CMK (cell line): ENCODE data around the gene SRRM1.
"Not testable (repeated sequence)": the region's sequence is repeated elsewhere in the genome, so short reads cannot be mapped to it uniquely, and the experiment has no call there.

Source experiments
- DNase-seq: peaks from one replicate; pipeline ENCODE4 v3.0.0-alpha.2; 2010; ENCODE audit warnings: low read depth

Gene SRRM1

DNA sequence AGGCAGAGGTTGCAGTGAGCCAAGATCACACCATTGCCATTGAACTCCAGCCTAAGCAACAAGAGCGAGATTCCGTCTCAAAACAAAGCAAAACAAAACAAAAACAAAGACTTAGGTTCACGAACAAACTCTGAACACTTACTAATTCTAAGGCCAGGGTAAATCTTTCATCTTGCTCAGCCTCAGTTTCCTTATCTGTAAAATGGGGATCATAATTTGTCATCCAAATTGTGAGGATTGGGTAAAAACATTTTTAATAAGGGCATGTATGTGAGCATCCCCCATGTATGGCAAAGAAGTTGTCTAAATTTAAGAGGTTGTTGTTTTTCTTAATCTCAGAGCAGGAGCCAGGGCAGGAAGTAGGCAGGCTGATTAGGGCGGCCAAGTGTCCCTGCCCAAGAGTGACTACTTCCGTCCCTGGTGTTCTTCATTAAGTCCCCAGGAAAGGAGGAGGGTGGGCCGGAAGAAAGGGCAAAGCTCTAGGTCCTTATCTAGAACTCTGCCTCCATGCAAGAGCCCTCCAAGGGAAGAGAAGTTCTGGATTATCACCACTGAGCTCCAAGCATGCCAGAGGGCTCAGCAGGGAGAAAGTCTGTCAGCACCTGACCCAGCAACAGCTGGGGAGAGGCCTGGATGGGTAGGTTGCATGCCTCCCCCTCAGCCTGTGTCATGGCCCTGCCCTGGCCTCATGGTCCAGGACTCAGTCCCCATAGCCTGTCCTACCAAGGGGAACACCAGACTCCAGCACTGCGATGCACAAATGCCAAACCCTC is 52.3 kb downstream of the SRRM1 start:
- peak; percentile 86 for DNase-seq

DNA sequence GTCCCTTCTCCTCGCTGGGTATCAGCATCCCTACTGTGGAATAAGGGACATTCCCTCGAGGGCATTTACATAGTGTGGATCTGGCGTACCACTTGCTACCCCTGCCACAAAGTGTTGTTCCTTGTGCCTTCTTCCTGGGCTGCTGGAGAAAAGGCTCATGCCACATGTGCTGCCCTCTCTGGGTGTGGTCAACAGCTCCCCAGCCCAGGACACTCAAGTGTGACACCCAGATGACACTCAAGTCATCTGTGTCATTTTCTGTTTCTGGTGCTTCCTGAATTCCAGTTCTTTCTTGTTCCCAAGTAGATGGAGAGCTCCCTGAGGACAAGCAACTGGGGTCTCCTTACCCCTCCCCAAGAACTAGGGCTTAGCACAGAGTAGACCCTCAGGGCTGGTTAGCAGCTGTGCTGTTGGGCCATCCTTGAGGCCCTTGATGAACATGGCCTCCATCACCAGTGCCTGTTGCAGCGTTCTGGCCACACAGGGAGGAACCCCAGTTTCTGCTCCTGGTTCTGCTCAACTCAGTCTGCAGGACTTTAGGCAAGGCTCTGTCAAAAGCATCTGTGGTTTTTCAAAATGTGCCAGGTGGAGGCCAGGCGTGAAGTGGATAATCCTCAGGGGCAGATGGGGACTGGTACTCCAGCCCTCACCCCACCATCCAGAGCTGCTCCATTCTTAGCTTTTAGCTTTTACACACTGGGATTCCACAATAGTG is 53.1 kb downstream of the SRRM1 start:
- DNase-seq = no peak

DNA sequence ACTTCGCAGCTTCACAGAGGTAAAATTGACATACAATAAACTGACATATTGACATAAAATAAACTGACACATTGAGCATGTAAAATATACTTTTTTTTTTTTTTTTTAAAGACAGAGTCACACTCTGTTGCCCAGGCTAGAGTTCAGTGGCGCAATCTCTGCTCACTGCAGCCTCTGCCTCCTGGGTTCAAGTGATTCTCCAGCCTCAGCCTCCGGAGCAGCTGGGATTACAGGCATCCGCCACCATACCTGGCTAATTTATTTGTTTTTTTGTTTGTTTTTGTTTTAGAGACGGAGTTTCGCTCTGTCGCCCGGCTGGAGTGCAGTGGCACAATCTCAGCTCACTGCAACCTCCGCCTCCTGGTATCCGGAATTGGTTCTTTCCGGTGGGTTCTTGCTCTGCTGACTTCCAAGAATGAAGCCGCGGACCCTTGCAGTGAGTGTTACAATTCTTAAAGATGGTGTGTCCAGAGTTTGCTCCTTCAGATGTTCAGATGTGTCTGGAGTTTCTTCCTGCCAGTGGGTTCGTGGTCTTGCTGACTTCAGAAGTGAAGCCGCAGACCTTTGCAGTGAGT is 53.7 kb downstream of the SRRM1 start:
- no peak for DNase-seq

DNA sequence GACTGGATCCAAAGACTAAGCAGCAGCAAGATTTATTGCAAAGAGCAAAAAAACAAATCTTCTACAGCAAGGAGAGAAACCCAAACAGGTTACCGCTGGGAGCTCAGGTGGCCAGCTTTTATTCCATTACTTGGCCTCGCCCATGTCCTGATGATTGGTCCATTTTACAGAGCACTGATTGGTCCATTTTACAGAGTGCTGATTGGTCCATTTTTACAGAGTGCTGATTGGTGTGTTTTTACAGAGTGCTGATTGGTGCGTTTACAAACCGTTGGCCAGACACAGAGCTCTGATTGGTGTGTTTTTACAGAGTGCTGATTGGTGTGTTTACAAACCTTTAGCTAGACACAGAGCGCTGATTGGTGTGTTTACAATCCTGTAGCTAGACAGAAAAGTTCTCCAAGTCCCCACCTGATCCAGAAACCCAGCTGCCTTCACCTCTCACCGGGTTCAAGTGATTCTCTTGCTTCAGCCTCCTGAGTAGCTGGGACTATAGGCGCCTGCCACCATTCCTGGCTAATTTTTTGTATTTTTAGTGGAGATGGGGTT is 54.4 kb downstream of the SRRM1 start:
- not testable (repeated sequence) for DNase-seq

DNA sequence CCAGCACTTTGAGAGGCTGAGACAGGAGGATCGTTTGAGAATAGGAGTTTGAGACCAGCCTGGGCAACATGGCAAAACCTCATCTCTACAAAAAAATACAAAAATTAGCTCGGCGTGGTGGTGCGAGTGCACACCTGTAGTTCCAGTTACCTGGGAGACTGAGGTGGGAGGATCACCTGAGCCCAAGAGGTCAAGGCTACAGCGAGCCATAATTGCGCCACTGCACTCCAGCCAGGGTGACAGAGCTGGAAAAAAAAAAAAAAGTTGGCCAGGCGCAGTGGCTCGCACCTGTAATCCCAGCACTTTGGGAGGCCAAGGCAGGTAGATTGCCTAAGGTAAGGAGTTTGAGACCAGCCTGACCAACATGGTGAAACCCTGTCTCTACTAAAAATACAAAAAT is 55.2 kb downstream of the SRRM1 start:
- not testable (repeated sequence) for DNase-seq

DNA sequence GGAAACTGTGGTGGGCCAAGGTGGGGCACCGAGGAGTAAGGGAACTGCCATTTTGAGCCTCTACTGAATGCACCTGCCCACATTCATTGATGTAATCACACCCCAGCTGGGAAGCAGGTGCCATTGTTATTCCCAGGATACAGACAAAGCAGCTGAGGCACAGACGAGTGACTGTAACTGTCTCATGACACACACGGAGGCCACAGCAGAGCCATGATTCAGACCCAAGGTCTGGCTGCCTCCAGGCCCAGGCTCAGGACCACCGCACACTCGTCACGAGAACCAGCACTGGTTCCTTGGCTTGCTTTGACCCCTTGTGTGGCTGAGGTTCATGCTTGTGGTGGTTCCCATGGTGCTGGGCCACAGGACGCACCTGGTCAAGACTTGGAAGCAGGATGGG is 56.5 kb downstream of the SRRM1 start:
- DNase-seq = no peak

DNA sequence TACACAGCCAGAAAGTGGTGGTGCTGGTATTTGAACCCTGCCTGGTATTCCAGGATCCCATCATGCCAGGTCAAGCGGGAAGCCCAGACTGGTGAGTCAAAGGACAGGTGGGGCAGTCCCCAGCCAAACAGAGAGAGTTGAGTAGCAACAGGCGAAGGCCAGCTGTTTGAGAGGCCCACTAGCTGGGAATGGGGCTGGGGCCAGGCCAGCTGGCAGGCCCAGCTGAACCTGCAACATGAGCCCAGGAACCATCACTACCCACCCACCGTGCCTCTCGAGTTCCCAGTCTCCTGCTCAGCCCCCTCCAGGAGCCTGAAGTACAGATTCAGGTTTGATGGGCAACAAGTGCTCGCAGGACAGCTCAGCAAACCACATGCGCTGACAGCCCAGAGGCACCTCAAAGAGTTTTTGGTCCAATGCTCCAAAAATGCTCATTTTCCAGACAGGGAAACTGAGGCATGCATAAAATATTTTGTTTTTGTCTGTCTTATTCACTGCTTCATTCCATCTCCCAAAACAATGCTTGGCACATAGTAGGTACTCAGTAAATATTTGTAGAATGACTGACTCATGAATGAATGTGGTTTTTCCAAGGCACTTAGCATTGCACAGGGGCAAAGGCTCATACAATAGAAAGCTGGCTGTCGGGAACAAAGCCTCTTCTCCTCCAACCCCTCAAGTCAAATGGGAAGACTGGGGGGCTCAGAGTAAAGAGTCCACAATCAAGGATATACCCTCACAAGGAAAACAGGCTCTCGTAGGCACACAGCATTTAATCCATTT is 59.6 kb downstream of the SRRM1 start:
- DNase-seq = no peak

DNA sequence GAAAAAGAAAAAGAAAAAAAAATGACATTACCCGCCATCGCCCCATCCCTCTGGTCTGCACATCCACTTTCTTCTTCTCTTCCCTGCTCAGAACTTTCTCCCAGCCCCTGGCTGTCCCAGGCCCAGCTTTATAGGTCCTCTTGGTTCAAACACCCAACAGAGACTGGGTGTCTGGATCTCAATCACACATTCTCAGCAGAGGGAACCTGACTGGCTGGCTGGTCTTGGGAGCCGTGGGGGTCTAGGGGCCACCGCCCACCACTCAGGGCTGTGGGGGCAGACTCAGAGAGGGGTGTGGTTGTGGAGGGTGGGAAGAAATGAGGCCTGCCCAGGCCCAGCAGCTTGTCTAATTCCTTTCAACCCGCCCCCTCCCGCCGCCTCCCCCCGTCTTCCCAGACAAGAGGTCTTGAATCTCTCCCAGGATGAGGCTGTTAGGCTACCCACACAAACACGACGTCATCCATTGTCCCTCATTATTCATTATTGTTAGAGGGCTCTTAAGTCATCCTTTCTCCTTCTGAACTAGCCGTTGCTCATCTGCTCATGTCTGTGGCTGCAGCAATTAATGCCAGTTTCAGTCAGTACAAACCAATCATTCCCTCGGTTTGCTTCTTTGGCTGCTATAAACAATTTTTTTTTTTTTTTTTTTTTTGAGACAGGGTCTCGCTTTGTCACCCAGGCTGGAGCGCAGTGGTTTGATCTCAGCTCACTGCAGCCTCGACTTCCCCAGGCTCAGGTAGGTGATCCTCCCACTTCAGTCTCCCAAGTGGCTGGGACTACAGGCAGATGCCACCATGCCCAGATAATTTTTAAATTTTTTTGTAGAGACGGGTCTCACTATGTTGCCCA is 61.5 kb downstream of the SRRM1 start:
- DNase-seq = no peak

DNA sequence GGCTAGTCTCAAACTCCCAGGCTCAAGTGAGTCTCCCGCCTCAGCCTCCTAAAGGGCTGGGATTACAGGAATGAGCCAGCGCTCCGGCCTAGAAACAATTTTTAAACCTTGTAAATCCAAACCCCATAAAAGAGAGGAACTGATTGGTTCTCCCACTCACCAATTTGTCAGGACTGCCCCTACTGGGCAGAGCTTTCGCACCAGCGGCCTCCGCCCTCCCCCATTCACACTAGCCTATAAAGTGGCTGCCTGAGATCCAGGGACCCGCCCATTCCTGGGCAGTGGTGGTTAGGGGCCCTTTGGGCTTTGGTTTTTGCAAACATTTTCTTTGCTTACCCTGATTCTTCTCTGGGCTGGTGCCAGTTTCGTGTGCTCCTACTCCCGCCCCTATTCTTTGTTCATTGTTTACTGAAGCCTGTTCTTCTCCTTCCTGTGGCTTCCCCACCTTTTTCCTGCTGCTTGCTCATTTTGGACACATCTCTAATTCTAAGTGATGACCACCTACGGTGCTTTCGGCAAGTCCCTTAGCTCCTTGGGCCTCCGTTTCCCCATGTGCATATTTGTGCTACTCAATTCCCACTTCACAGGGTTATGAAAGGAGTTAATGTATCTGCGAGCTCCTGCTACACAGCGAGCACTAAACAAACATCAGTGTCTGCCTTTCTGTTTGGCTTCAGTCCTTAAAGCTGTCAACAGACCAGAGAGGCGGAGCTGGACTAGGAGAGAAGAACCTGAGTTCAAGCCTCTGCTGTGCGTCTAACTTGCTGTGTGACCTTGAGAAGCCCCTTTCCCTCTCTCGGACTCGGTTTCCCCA is 62.4 kb downstream of the SRRM1 start:
- DNase-seq = peak; percentile 85

DNA sequence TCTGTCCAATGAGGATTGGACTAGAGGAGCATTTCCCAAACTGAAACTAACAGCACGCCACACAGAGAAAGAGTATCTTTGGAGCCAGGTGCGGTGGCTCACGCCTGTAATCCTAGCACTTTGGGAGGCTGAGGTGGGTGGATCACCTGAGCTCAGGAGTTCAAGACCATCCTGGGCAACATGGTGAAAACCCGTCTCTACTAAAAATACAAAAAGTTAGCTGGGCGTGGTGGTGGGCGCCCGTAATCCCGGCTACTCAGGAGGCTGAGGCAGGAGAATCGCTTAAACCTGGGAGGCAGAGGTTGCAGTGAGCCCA is 62.9 kb downstream of the SRRM1 start:
- DNase-seq = not testable (repeated sequence)

DNA sequence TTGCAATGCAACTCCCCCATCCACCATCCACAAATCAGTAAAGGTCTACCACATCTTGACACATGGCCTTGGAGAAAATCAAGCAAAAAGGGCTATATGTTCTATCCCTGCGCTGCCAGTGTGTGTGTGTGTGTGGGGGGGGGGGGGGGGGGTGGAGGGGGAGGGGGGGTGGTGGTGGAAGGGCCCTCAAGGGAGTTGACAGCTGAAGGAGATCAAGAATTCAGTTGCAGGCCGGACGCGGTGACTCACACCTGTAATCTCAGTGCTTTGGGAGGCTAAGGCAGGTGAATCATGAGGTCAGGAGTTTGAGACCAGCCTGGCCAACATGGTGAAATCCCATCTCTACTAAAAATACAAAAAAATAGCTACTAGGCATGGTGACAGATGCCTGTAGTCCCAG is 64.6 kb downstream of the SRRM1 start:
- DNase-seq = no peak

DNA sequence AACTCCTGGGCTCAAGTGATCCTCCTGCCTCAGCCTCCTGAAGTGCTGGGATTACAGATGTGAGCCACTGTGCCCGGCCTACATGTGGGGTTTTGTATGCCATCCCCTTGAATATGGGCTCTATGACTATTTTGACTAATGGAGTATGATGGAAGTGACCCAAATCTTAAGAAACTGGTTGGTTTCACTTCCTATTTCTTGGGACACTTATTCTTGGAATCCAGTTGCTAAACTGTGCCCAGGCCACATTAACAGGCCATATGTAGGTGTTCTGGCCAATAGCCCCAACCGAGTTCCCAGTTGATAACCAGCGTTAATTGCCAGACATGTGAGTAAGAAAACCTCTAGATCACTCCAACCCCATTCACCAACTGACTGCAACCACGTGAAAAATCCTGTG is 65.8 kb downstream of the SRRM1 start:
- DNase-seq = no peak

DNA sequence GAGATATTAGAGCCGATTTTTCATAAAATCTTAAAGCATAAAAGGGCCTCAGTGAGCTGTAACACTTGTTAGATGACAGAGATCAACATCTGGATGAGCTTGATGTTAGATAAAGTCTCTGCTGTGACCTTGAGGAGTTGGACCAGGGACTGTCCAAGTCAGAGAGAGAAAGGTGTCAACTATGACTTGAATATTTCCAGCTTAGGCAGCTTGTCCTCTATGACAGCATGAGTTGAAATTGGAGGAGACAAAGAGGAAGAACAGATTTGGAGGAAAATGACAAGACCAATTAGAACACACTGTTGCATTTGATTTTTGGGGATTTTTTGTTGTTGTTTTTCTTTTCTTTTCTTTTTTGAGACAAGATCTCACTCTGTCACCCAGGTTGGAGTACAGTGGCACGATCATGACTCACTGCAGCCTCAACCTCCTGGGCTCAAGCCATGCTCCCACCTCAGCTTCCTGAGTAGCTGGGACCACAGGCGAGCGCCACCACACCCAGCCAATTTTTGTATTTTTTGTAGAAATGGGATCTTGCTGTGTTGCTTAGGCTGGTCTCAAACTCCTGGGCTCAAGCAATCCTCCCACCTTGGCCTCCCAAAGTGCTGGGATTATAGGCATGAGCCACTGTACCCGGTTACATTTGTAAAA is 66.8 kb downstream of the SRRM1 start:
- DNase-seq = no peak

DNA sequence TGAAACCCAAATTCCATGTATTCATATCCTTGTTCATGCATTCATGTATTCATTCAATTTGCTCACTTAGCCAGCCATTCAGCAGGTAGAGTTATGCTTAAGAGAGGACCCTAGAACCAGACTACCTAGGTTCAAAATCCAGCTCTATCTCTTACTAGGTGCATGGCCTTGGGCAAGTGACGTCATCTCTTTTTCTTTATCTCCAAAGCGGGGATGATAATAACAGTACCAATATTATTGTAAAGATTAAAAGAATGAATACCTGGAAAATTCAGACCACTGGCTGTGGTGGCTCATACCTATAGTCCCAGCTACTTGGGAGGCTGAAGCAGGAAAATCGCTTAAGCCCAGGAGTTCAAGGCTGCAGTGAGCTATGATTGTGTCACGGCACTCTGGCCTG is 68.2 kb downstream of the SRRM1 start:
- no peak for DNase-seq

DNA sequence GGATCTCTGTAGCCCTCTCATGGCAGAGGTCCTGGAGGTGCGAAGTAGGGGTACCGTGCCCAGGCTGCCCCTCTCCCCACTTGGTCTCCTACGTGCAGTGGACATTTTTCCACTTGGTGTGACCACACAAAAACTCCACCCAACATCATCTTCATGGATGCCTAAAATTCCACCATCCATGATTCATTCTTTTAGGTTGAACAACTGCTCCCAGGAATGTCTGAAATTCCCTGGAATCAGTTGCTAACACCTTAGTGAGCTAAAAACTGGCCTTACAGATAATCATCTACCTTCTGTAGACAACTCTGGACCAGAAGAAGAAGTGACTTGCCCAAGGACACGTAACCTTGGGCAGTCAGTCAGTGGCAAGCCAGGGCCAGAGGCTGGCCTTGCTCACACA is 70.1 kb downstream of the SRRM1 start:
- DNase-seq = no peak

DNA sequence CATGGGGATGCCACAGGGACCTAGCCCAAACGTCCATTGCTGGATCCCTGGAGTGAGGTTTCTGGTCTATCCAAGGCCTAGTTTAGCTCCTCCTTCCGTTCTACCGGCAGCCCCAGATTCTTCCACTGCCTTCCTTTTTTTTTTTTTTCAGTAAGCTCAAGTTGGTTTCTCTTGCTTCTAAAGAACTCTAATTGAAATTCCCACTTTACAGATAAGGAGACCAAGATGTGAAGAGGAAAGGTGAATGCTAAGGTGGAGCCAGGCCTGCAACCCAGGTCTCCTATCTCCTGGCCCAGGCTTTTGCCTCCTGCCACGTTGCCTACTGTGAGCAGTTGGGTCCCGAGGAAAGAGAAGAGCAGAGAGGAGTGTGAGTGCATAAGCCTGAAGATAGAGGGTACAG is 70.6 kb downstream of the SRRM1 start:
- no peak for DNase-seq

DNA sequence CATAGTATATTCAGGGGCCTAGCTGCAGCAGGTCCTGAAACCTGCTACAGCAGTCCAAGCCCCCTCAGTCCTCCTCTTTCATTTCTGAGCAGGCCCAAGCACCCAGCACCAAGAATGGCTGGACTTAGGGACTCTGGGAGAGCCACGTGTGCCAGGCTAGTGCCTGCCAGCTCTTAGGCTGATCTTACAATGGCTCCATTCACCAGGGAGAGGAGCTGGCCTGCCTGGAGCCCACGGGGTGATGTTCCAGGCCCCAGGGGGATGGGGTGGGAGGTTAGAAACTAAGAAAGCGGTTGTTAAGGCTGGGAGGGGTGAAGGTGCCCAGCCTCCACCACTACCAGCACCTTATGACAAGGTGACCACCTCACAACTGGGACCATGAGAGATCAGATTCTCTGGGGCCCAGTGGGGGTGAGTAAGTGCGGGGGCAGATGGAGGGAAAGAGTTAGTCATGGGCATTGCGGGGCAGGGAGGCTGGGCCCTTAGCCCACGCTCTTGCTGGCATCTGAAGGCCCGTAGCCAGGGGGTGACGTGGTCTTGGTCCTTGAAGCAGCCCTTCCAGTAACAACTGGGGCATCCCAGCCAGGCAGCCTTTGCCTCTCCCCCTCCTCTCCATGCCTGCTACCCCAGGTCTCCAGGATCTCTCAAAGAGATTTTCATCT is 71.9 kb downstream of the SRRM1 start:
- DNase-seq = no peak

DNA sequence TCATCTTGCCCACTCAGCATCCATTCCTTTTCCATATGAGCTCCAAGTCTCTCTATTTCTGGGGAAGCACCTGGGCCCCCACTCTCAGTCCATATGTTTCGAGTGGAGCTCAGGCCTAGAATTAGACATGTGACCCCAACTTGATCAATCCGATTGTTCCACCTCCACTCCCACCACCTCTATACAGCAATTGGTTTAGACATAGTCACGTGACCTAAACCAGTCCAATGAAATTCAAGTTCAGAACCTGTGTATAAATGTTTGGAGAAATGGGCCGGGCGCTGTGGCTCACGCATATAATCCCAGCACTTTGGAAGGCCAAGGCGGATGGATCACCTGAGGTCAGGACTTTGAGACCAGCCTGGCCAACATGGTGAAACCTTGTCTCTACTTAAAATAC is 72.6 kb downstream of the SRRM1 start:
- no peak for DNase-seq

DNA sequence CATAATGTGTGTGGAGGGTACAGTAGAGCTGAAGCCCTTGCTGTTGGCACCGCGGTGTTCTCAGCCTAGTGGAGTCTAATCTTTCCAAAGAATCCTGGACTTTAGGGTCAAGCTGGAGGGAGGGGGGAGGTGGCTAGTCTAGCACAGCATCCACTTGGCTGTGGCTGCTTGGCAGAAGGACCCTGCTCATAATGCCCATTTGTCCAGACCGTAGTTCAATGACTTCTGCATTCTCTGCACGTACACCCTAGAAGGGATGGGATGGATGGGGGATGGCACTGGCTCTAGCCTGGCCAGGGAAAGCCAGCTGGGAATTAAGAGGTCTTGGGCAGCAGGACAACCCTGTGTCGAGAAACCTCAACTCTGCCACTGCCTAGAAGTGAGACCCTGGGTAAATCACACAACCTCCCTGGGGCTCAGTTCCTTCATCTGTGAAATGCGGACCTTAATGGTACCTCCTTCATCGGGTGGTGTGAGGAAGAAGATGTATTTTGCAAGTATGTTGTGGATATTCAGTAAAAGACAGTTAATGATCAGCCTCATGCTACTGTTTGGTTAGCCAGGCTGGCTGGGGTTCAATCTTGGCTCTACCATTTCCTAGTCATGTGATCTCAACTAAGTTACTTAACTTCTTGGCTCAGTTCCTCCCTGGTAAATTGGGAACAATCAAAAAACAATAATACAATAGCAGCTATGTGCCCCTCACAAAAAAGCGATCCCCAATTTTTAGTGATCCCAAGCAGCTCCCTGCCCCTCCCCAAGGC is 75.0 kb downstream of the SRRM1 start:
- no peak for DNase-seq
